K562 (cell line): Measurements from ENCODE around the gene ATP5F1D. TPM values are rescaled to one million over a fixed set of nuclear protein-coding genes. Genes with fewer than 3 reads are reported as not detected.

Experiments
- CC2D1A ChIP-seq: fragments of 450-650 bp; IDR thresholded peaks from 2 replicates; pipeline ENCODE4 v1.6.1; 2017; ENCODE audit warnings: mild to moderate bottlenecking
- MLX ChIP-seq, 2 experiments: fragments of 450-650 bp in 1 of 2; sonication (generic) in 1 of 2; formaldehyde crosslinking; conservative IDR thresholded peaks; 2 replicates each; pipeline versions ENCODE4 v1.4.0 to v1.8.1; 2020 to 2022; ENCODE audit warnings: mild to moderate bottlenecking in 1 of 2, missing genetic modification reagents in 1 of 2
- TEAD2 ChIP-seq: fragments of 450-650 bp; IDR thresholded peaks from 2 replicates; pipeline ENCODE4 v1.6.1; 2016; ENCODE audit warnings: missing genetic modification characterization, control low read depth, missing compliant biosample characterization
- TRIM28 ChIP-seq: fragments of 450-650 bp; IDR thresholded peaks from 2 replicates; pipeline ENCODE4 v1.6.1; 2017
- ZBTB11 ChIP-seq, 3 experiments: fragments of 200-800 bp in 1 of 3; fragments of 250-450 bp in 1 of 3; fragments of 450-650 bp in 1 of 3; sonication (Bioruptor Pico) in 1 of 3; sonication (Bioruptor generic) in 1 of 3; formaldehyde crosslinking in 1 of 3; IDR thresholded peaks; 2 replicates each; pipeline versions ENCODE4 v1.6.1 to v1.8.0; 2016 to 2022; ENCODE audit warnings: mild to moderate bottlenecking in 2 of 3, missing genetic modification characterization in 2 of 3, missing compliant biosample characterization in 1 of 3, moderate library complexity in 1 of 3
- ZNF431 ChIP-seq: sonication (generic); formaldehyde crosslinking; IDR thresholded peaks from 2 replicates; pipeline ENCODE4 v1.8.0; 2022; ENCODE audit warnings: mild to moderate bottlenecking, missing genetic modification reagents
- polyA plus RNA-seq, 8 experiments: library from polyadenylated mRNA; depleted of rRNA in 4 of 8; stranded (reverse) in 5 of 8; unstranded in 3 of 8; fragments of >200 nt; fragmentation: Nextera tagmentation in 2 of 8; fragmentation: Illumina TruSeq in 1 of 8; extraction: Ambion mirVana in 2 of 8; extraction: Trizol in 1 of 8; gene quantifications; 2 replicates each; pipeline versions ENCODE4 v1.2.1 to v1.2.3, GENCODE V29; 2011 to 2014; ENCODE audit warnings: inconsistent platforms in 1 of 8, missing spikeins in 1 of 8
- total RNA-seq, 7 experiments: library from RNA; depleted of rRNA in 6 of 7; stranded (reverse); fragments of >200 nt in 6 of 7; fragmentation: Illumina TruSeq in 2 of 7; extraction: Trizol in 2 of 7; gene quantifications; 2 replicates each; pipeline versions ENCODE4 v1.2.1 to v1.2.3, GENCODE V29; 2011 to 2021; ENCODE audit warnings: low replicate concordance in 1 of 7
- TF ChIP-seq, protein P1 (sequence below), 2 experiments: fragments of 200-800 bp in 1 of 2; sonication (Bioruptor generic) in 1 of 2; sonication (generic) in 1 of 2; formaldehyde crosslinking in 1 of 2; IDR thresholded peaks in 1 of 2; conservative IDR thresholded peaks in 1 of 2; 2 replicates each; pipeline versions ENCODE4 v1.5.0 to v1.6.1; 2016 to 2020; ENCODE audit warnings: missing compliant biosample characterization in 1 of 2, missing genetic modification characterization in 1 of 2, missing genetic modification reagents in 1 of 2
- TF ChIP-seq, protein P2 (sequence below), 2 experiments: fragments of 450-650 bp; IDR thresholded peaks; 2 replicates each; pipeline ENCODE4 v1.6.1; 2018; ENCODE audit warnings: mild to moderate bottlenecking in 2 of 2, low read depth in 1 of 2; ENCODE audit not compliant: partially characterized antibody in 2 of 2
- TF ChIP-seq, protein P3 (sequence below), 2 experiments: fragments of 450-650 bp in 1 of 2; IDR thresholded peaks; 2 replicates each; pipeline ENCODE4 v1.6.1; 2011 to 2017; ENCODE audit warnings: low read depth in 2 of 2, antibody characterized with exemption in 1 of 2, borderline replicate concordance in 1 of 2, low read length in 1 of 2, mild to moderate bottlenecking in 1 of 2, mixed read lengths in 1 of 2; ENCODE audit not compliant: control insufficient read depth in 1 of 2
- TF ChIP-seq, protein P4 (sequence below): sonication (generic); formaldehyde crosslinking; IDR thresholded peaks from 2 replicates; pipeline ENCODE4 v1.9.0; 2022; ENCODE audit warnings: mild to moderate bottlenecking, missing genetic modification reagents

The ATP5F1D gene
- total and polyA plus RNA-seq, 9 of the 15 experiments (the other 6 are each of a cell fraction or from before 2014, with no cell fraction given): 3.9 to 409 (median 36.8) TPM

DNA sequence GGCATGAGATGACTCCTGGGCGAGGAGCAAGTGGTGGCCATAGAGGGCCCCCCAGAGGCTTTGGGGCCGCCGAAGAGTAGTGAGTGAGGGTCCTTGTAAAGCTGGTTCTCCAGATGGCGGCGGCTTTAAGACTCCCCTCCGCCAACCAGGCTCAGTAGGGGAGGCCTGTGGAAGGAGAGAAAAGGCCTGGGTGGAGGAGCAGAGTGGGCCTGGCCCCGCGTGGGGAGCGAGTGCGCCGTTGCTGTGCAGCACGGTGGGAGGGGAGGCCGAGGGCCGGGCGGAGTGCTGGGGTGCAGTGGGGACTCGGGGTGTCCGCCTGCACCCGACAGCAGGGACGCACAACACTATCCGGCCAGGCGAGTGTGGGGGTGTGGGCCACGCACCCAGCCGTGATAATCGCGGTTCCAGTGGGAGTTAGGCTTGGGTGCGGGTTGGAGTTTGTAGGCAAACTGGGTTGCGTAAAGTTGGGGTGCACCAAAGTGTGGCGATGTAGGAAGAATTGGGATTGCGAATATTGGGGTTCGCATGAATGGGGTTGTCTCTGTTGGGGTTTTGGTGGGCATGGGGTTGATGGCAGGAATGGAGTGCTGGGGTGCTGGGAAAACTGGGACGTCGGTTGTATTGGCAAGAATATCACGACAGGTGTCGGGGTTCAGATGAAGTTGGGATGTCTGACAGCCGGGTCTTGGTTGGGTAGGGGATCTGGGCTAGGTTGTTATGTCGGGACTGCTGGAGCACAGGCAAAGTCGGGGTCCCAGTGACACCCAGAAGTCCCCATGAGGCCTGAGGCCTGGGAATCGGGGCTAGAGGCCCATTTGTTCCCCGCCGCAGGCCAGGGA is 26.9 kb downstream of the ATP5F1D start (continued):
- TF ChIP-seq, protein P1, sequence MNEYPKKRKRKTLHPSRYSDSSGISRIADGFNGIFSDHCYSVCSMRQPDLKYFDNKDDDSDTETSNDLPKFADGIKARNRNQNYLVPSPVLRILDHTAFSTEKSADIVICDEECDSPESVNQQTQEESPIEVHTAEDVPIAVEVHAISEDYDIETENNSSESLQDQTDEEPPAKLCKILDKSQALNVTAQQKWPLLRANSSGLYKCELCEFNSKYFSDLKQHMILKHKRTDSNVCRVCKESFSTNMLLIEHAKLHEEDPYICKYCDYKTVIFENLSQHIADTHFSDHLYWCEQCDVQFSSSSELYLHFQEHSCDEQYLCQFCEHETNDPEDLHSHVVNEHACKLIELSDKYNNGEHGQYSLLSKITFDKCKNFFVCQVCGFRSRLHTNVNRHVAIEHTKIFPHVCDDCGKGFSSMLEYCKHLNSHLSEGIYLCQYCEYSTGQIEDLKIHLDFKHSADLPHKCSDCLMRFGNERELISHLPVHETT (CRISPR knock-in tag; conservative IDR thresholded peaks at IDR 0.05 in 1 of 2, IDR thresholded peaks at IDR 0.05 in 1 of 2): no peak
- TF ChIP-seq TEAD2 (tag) (no peak), MLX (CRISPR knock-in tag; conservative IDR thresholded peaks at IDR 0.05) (no peak), ZNF431 (no peak), CC2D1A (no peak), TRIM28 (no peak), ZBTB11 (CRISPR knock-in tag; IDR thresholded peaks at IDR 0.05) (no peak)
- TF ChIP-seq, protein P2, sequence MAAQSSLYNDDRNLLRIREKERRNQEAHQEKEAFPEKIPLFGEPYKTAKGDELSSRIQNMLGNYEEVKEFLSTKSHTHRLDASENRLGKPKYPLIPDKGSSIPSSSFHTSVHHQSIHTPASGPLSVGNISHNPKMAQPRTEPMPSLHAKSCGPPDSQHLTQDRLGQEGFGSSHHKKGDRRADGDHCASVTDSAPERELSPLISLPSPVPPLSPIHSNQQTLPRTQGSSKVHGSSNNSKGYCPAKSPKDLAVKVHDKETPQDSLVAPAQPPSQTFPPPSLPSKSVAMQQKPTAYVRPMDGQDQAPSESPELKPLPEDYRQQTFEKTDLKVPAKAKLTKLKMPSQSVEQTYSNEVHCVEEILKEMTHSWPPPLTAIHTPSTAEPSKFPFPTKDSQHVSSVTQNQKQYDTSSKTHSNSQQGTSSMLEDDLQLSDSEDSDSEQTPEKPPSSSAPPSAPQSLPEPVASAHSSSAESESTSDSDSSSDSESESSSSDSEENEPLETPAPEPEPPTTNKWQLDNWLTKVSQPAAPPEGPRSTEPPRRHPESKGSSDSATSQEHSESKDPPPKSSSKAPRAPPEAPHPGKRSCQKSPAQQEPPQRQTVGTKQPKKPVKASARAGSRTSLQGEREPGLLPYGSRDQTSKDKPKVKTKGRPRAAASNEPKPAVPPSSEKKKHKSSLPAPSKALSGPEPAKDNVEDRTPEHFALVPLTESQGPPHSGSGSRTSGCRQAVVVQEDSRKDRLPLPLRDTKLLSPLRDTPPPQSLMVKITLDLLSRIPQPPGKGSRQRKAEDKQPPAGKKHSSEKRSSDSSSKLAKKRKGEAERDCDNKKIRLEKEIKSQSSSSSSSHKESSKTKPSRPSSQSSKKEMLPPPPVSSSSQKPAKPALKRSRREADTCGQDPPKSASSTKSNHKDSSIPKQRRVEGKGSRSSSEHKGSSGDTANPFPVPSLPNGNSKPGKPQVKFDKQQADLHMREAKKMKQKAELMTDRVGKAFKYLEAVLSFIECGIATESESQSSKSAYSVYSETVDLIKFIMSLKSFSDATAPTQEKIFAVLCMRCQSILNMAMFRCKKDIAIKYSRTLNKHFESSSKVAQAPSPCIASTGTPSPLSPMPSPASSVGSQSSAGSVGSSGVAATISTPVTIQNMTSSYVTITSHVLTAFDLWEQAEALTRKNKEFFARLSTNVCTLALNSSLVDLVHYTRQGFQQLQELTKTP (IDR thresholded peaks at IDR 0.05; ENCODE audit: low read depth in 1 of 2, partially characterized antibody in 2 of 2): no peak
- TF ChIP-seq, protein P3, sequence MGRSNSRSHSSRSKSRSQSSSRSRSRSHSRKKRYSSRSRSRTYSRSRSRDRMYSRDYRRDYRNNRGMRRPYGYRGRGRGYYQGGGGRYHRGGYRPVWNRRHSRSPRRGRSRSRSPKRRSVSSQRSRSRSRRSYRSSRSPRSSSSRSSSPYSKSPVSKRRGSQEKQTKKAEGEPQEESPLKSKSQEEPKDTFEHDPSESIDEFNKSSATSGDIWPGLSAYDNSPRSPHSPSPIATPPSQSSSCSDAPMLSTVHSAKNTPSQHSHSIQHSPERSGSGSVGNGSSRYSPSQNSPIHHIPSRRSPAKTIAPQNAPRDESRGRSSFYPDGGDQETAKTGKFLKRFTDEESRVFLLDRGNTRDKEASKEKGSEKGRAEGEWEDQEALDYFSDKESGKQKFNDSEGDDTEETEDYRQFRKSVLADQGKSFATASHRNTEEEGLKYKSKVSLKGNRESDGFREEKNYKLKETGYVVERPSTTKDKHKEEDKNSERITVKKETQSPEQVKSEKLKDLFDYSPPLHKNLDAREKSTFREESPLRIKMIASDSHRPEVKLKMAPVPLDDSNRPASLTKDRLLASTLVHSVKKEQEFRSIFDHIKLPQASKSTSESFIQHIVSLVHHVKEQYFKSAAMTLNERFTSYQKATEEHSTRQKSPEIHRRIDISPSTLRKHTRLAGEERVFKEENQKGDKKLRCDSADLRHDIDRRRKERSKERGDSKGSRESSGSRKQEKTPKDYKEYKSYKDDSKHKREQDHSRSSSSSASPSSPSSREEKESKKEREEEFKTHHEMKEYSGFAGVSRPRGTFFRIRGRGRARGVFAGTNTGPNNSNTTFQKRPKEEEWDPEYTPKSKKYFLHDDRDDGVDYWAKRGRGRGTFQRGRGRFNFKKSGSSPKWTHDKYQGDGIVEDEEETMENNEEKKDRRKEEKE (IDR thresholded peaks at IDR 0.05; ENCODE audit: borderline replicate concordance in 1 of 2, control insufficient read depth in 1 of 2, low read depth in 2 of 2, low read length in 1 of 2): no peak
- TF ChIP-seq, protein P4, sequence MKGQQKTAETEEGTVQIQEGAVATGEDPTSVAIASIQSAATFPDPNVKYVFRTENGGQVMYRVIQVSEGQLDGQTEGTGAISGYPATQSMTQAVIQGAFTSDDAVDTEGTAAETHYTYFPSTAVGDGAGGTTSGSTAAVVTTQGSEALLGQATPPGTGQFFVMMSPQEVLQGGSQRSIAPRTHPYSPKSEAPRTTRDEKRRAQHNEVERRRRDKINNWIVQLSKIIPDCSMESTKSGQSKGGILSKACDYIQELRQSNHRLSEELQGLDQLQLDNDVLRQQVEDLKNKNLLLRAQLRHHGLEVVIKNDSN (CRISPR knock-in tag): no peak
